ENCODE data around the gene RNFT2. TPM values are rescaled to one million over a fixed set of nuclear protein-coding genes. Genes with fewer than 3 reads are reported as not detected.

Gene RNFT2
- total RNA-seq, 1 experiment from 2014 or later, result 29.5 TPM

- H2AFZ ChIP-seq (ENCODE audit: low read length), result no peak overlapping the region
- no peak overlapping the region for H4K8ac ChIP-seq (replicated peaks; ENCODE audit: insufficient read length, low read depth, low read length)
- no peak overlapping the region for H3K4me2 ChIP-seq (ENCODE audit: insufficient read depth, insufficient read length, low read length)
- Mint-ChIP-seq H3K27ac (no peak overlapping the region), H3K36me3 (ENCODE audit: insufficient read depth in 1 of 3, low read depth in 3 of 3) (peaks cover 2 to 10% (median 8%) of the 10 kb centered on the region in 3 experiments; a peak in 6 of 7 replicates), H3K4me3 (no peak overlapping the region), H3K9me3 (no peaks in the 10 kb centered on the region; a peak in 1 of 5 replicates), H3K27me3 (ENCODE audit: low read depth) (no peaks in the 10 kb centered on the region), H3K4me1 (no peaks in the 10 kb centered on the region)
- H3K23ac ChIP-seq (ENCODE audit: insufficient read length, low read depth, low read length), result no peak overlapping the region
- no peak overlapping the region for H3T11ph ChIP-seq (ENCODE audit: low read length)
- no CpG with 5 or more reads among the region's 6 CpGs for WGBS (ENCODE audit: extremely low coverage, insufficient read length, low lambda C conversion rate)
- no peak overlapping the region for H4K91ac ChIP-seq (ENCODE audit: insufficient read length, low read depth, low read length)
- H2BK120ac ChIP-seq (ENCODE audit: low read depth, low read length, poor library complexity, severe bottlenecking), result no peak overlapping the region
- TF ChIP-seq CTCF (conservative IDR thresholded peaks at IDR 0.05), result no peak
- no peak overlapping the region for H3K27ac ChIP-seq (ENCODE audit: insufficient read length, low read depth, low read length)
- H3K27me3 ChIP-seq (ENCODE audit: insufficient read depth, low read length), result no peaks in the 10 kb centered on the region
- no peaks in the 10 kb centered on the region for H3K9me3 ChIP-seq (ENCODE audit: control insufficient read depth, low read depth, low read length)
- no peak overlapping the region for H2BK5ac ChIP-seq (ENCODE audit: insufficient read length, low read length)
- no peak overlapping the region for H3K4ac ChIP-seq (ENCODE audit: low read depth, low read length)
- H2AK5ac ChIP-seq (ENCODE audit: insufficient read length, low read length), result no peak overlapping the region
- H4K5ac ChIP-seq (ENCODE audit: insufficient read length, low read depth, low read length), result no peak overlapping the region
- peaks cover 3% of the 10 kb centered on the region for H4K20me1 ChIP-seq (ENCODE audit: control insufficient read depth, insufficient read depth, insufficient read length)
- H3K23me2 ChIP-seq (ENCODE audit: insufficient read length, low read depth, low read length, poor library complexity, severe bottlenecking), result no peaks in the 10 kb centered on the region
- no peaks in the 10 kb centered on the region for H3K79me1 ChIP-seq (ENCODE audit: insufficient read depth, low read depth, low read length, poor library complexity, severe bottlenecking)
- DNase-seq, result no peak
- H3K4me1 ChIP-seq (ENCODE audit: insufficient read depth, low read length), result no peaks in the 10 kb centered on the region
- no peak overlapping the region for H3K14ac ChIP-seq (ENCODE audit: insufficient read depth, low read length)
- no peak overlapping the region for H2BK20ac ChIP-seq (ENCODE audit: low read depth, low read length, poor library complexity, severe bottlenecking)
- H3K9ac ChIP-seq (ENCODE audit: extremely low read depth, insufficient read length, low read length), result no peak overlapping the region
- no peak overlapping the region for H3K18ac ChIP-seq (ENCODE audit: insufficient read length, low read depth, low read length)
- no peak overlapping the region for H2BK12ac ChIP-seq (ENCODE audit: insufficient read length, low read depth, low read length)
- H3K79me2 ChIP-seq (ENCODE audit: insufficient read depth, low read length), result no peaks in the 10 kb centered on the region
- no peak overlapping the region for H3K56ac ChIP-seq (ENCODE audit: insufficient read length, low read depth, low read length)
- no peak overlapping the region for H2BK15ac ChIP-seq (ENCODE audit: low read depth, low read length)
These were observed 105.0 kb downstream of the RNFT2 start for GRCh38 chr12:116843085-116843484.

All from H9 (cell line).